Panc1 (cell line): ENCODE results near the gene LIN28A.

Experiments used
- CTCF ChIP-seq: fragments of 450-650 bp; IDR thresholded peaks from 2 replicates; pipeline ENCODE4 v1.5.1; 2017; ENCODE audit warnings: mild to moderate bottlenecking
- POLR2AphosphoS5 ChIP-seq: IDR thresholded peaks from 2 replicates; pipeline ENCODE4 v1.6.1; 2012; ENCODE audit warnings: mild to moderate bottlenecking, low read depth, low read length, moderate library complexity

GRCh38 chr1:26475989-26476388 is 65.4 kb downstream of the LIN28A start:
- TF ChIP-seq CTCF (no peak), POLR2AphosphoS5 (no peak)
